ENCODE data around the gene LY6G5B. TPM values are rescaled to one million over a fixed set of nuclear protein-coding genes. Genes with fewer than 3 reads are reported as not detected.
A peak's percentile ranks its signal among the peaks of the same experiment; 100 is the strongest.

LY6G5B gene
- total RNA-seq, 4 donors from 2014 or later, result 2.4 to 21.3 (median 10.3) TPM

- H3K27ac ChIP-seq, result peak overlapping the region; percentile 94 to 99 (median 97)
- no peaks in the 10 kb centered on the region for H3K27me3 ChIP-seq
- intact Hi-C loops (cut with DNase I; ENCODE audit: low total_unique reads), result no loop called here
- TF ChIP-seq POLR2A (IDR thresholded peaks at IDR 0.05), result no peak
- TF ChIP-seq CTCF (IDR thresholded peaks at IDR 0.05), result no peak
- no peak for TF ChIP-seq POLR2AphosphoS5 (IDR thresholded peaks at IDR 0.05)
- TF ChIP-seq EP300 (IDR thresholded peaks at IDR 0.05; ENCODE audit: low read depth), result no peak
- no peaks in the 10 kb centered on the region for H3K9me3 ChIP-seq
- 13 to 15% methylated on average over 2 to 4 of the region's 4 CpGs for WGBS, 2 donors (ENCODE audit: low coverage in 1 of 2)
- DNase-seq, result peak; percentile 33
- H3K4me1 ChIP-seq, result peaks cover 0 to 22% (median 20%) of the 10 kb centered on the region in 4 donors
- in situ Hi-C loops (cut with MboI; ENCODE audit: low pct_ligation_motif_present in 1 of 4, low pct_unique_long_range_greater_than_20kb in 1 of 4, low sequenced_read_pairs in 3 of 4), result no loop called here
- peaks cover 0 to 36% (median 19%) of the 10 kb centered on the region in 4 donors for H3K36me3 ChIP-seq
- peak overlapping the region in 3 of 4 donors; percentile 73 to 99 (median 79) for H3K4me3 ChIP-seq
Observed at GRCh38 chr6:31621991-31622390, 47.8 kb upstream of the LY6G5B start.

- in situ Hi-C loops (cut with MboI; ENCODE audit: low pct_ligation_motif_present in 1 of 4, low pct_unique_long_range_greater_than_20kb in 1 of 4, low sequenced_read_pairs in 3 of 4), result no loop called here
- H3K9me3 ChIP-seq, result no peaks in the 10 kb centered on the region
- no peaks in the 10 kb centered on the region for H3K27me3 ChIP-seq
- no peak overlapping the region for H3K4me3 ChIP-seq
- H3K4me1 ChIP-seq, result peaks cover 0 to 22% (median 20%) of the 10 kb centered on the region in 4 donors
- intact Hi-C loops (cut with DNase I; ENCODE audit: low total_unique reads), result no loop called here
- H3K36me3 ChIP-seq, result peaks cover 0 to 43% (median 22%) of the 10 kb centered on the region in 4 donors
- 62 to 66% methylated on average over 9 to 10 of the region's 10 CpGs for WGBS, 2 donors (ENCODE audit: low coverage in 1 of 2)
- H3K27ac ChIP-seq, result peak overlapping the region; percentile 94 to 99 (median 97)
- no peak for DNase-seq
- no peak for TF ChIP-seq POLR2AphosphoS5 (IDR thresholded peaks at IDR 0.05)
- TF ChIP-seq EP300 (IDR thresholded peaks at IDR 0.05; ENCODE audit: low read depth), result no peak
- TF ChIP-seq CTCF (IDR thresholded peaks at IDR 0.05), result no peak
- TF ChIP-seq POLR2A (IDR thresholded peaks at IDR 0.05), result no peak
Observed at GRCh38 chr6:31622684-31623091, 47.1 kb upstream of the LY6G5B start.

GRCh38 chr6:31624070-31624469 is 45.7 kb upstream of the LY6G5B start:
- in situ Hi-C loops (cut with MboI; ENCODE audit: low pct_ligation_motif_present in 1 of 4, low pct_unique_long_range_greater_than_20kb in 1 of 4, low sequenced_read_pairs in 3 of 4) (no loop called here), intact Hi-C loops (cut with DNase I; ENCODE audit: low total_unique reads) (no loop called here)
- no peaks in the 10 kb centered on the region for H3K27me3 ChIP-seq
- DNase-seq, result no peak
- TF ChIP-seq POLR2AphosphoS5 (IDR thresholded peaks at IDR 0.05) (no peak), POLR2A (IDR thresholded peaks at IDR 0.05) (no peak), EP300 (IDR thresholded peaks at IDR 0.05; ENCODE audit: low read depth) (no peak), CTCF (IDR thresholded peaks at IDR 0.05) (no peak)
- peaks cover 0 to 22% (median 20%) of the 10 kb centered on the region in 4 donors for H3K4me1 ChIP-seq
- 89% methylated on average over 10 of the region's 10 CpGs; no CpG with 5 or more reads in 1 of the 2 donors for WGBS, 2 donors (ENCODE audit: low coverage in 1 of 2)
- H3K27ac ChIP-seq, result no peak overlapping the region
- H3K4me3 ChIP-seq, result no peak overlapping the region
- H3K9me3 ChIP-seq, result no peaks in the 10 kb centered on the region
- H3K36me3 ChIP-seq, result peaks cover 0 to 55% (median 29%) of the 10 kb centered on the region in 4 donors

- WGBS, 2 donors (ENCODE audit: low coverage in 1 of 2), result 94 to 100% methylated on average over 1 to 10 of the region's 10 CpGs
- H3K27me3 ChIP-seq, result no peaks in the 10 kb centered on the region
- intact Hi-C loops (cut with DNase I; ENCODE audit: low total_unique reads) (no loop called here), in situ Hi-C loops (cut with MboI; ENCODE audit: low pct_ligation_motif_present in 1 of 4, low pct_unique_long_range_greater_than_20kb in 1 of 4, low sequenced_read_pairs in 3 of 4) (no loop called here)
- no peak overlapping the region for H3K4me3 ChIP-seq
- H3K36me3 ChIP-seq, result peaks cover 0 to 79% (median 42%) of the 10 kb centered on the region in 4 donors
- TF ChIP-seq CTCF (IDR thresholded peaks at IDR 0.05), result no peak
- no peak for TF ChIP-seq EP300 (IDR thresholded peaks at IDR 0.05; ENCODE audit: low read depth)
- TF ChIP-seq POLR2AphosphoS5 (IDR thresholded peaks at IDR 0.05), result no peak
- no peak for TF ChIP-seq POLR2A (IDR thresholded peaks at IDR 0.05)
- no peak for DNase-seq
- H3K9me3 ChIP-seq, result no peaks in the 10 kb centered on the region
- H3K27ac ChIP-seq, result no peak overlapping the region
- H3K4me1 ChIP-seq, result peaks cover 0 to 11% (median 10%) of the 10 kb centered on the region in 4 donors
Observed at GRCh38 chr6:31626952-31627351, 42.8 kb upstream of the LY6G5B start.
